T47D (cell line): ENCODE results near the gene SLC51A.

Source experiments
- DNase-seq, 2 experiments: peaks; one replicate each; pipeline versions ENCODE4 v3.0.0 to v3.0.0-alpha.2; 2011 to 2012; ENCODE audit warnings: low read depth in 1 of 2, low spot score in 1 of 2
- JUND ChIP-seq: IDR thresholded peaks from 2 replicates; pipeline ENCODE4 v1.6.1; 2012; ENCODE audit warnings: low read depth
- in situ Hi-C: cut with HindIII; loops from 2 replicates; pipeline ENCODE4 v1.10.0; 2016; ENCODE audit warnings: low sequenced_read_pairs, low pct_unique_long_range_greater_than_20kb

SLC51A gene

DNA sequence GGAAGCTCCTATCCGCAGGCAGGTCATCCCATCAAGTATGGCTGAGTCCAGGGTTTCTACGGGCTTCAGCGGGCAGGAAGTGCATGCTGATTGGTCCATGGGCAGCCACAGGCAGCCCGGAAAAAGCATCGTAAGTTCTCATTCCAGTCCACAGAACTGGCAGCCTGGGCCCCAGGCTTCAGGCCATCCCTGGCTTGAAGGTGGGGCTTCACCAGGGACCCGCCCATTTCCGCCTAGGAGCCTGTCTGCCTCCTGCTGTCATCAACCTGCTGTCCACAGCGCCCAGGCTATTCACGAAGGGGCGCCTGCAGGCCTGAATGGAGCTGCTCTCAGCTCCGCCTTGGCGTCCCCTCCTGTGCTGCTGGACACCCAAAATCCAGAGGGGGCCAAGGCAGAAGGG, 57.3 kb downstream of the SLC51A start:
- in situ Hi-C loops: no loop called here
- no peak for TF ChIP-seq JUND
- no peak for DNase-seq

DNA sequence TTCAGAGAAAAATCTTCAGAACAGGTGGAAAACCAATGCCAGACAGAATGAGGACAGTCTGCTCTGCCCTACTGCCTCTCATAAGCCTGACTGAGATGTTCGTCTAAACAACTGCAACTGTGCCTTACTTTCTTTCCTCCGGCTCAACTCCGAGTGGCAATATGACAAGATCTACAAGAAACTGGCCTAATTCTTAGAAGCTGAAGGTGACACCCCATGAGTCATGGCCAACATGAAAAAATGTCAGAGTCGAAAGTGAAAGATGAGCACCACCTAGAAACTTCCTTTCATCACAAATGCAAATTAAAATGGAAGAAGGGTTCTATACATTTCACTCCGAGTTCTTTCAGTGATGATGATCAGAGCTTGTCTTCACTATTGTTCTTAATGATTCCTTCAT, 58.3 kb downstream of the SLC51A start:
- no peak for DNase-seq
- TF ChIP-seq JUND: no peak
- in situ Hi-C loops: no loop called here

DNA sequence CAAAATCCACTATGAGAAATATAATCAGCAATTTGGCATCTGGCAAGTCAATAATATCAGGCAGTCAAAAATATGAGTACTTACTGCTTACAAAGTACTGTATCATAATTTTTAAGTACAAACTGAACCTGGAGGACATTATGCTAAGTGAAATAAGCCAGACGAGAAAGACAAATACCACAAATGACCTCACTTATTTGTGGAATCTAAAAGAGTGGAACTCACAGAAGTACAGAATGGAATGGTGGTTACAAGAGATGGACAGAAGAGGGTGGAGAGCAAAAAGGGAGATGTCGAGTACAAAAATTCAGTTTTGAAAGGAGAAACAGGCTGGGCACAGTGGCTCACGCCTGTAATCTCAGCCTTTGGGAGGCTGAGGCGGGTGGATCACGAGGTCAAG, 58.8 kb downstream of the SLC51A start:
- DNase-seq: no peak
- no peak for TF ChIP-seq JUND
- in situ Hi-C loops: no loop called here

DNA sequence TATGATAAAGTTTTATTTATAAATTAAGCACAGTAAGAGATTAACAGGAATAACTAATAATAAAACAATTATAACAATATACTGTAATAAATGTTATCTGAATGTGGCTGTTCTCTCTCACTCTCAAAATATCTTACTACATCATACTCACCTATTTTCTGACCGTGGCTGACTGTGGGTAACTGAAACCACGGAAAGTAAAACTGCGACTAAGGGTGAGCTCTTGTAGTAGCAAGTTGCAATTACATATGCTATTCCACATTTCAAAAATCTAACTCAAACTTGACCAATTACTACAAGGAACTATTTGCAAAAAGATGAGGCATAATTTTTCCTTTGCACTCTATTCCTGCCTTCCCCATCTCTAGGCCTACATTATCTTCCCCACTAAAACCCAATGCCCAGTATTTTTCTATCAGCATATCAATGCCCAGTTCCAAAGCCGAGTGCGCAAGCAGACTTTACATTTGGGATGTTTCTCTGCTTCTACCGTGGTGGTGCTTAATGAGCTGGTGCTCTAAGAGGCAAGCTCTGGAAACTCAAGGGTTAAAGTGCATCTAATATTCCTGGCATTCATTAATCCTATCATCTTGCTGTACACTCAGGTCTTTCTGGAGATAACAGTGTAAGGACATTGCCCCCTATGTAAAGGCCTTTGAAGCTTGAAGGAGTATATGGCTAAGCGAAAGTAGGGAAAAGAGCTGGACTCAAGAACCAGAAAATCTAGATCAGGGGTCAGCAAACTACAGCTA, 64.5 kb downstream of the SLC51A start:
- DNase-seq: no peak
- TF ChIP-seq JUND: no peak

DNA sequence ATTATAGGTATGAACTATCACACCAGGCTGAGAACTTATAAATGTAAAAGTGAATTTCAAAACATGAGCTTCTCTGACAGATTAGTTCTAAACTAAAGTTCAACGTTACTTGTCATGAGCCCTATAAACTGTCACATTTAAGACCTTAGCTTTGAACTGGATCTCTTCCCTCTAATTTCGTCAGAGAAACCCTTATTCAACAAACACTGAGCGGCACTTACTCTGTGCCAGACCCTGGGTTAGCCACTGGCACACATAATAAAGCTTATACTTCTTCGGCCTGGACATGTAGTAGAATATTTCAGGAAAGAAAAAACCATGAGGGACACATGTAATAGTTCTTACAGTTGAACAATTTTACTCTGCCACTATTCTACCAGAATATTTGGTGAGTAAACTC, 65.6 kb downstream of the SLC51A start:
- in situ Hi-C loops: no loop called here
- DNase-seq: no peak
- no peak for TF ChIP-seq JUND

More for the DNA sequence above, 64.5 kb downstream of the SLC51A start:
- in situ Hi-C loops: no loop called here
